H1 (cell line): ENCODE data around the gene CDC42EP1. TPM values are rescaled to one million over a fixed set of nuclear protein-coding genes. Genes with fewer than 3 reads are reported as not detected.
A peak's percentile ranks its signal among the peaks of the same experiment; 100 is the strongest.

ENCODE experiments used
- CTCF ChIA-PET: fragments of 300-600 bp; sonication (Branson Sonifier 250); formaldehyde crosslinking; loops from one replicate; lab custom pipeline; 2021; ENCODE audit not compliant: partially characterized antibody; lab: Charles Lee
- POLR2A ChIA-PET: fragments of 300-600 bp; sonication (Branson Sonifier 250); formaldehyde crosslinking; loops from one replicate; lab custom pipeline; 2021; ENCODE audit warnings: inconsistent platforms; ENCODE audit not compliant: partially characterized antibody; lab: Charles Lee
- DNase-seq, 2 experiments: peaks; one replicate each; pipeline versions ENCODE4 v3.0.0 to v3.0.0-alpha.2; 2010 to 2022; ENCODE audit warnings: low spot score in 2 of 2, low read depth in 1 of 2, mixed read lengths in 1 of 2
- FAIRE-seq: peaks from 2 replicates; lab custom pipeline; 2011; peaks lifted over from hg19 to GRCh38; lab: Jason Lieb, UNC
- H2AFZ ChIP-seq: 2 replicates; pipeline ENCODE4 v1.8.1; 2012; ENCODE audit warnings: low read length, inconsistent platforms
- H2AK5ac ChIP-seq: 2 replicates; pipeline ENCODE4 v1.6.1; 2013; ENCODE audit warnings: low read depth, low read length
- H2BK120ac ChIP-seq: replicated peaks from 2 replicates; pipeline ENCODE3; 2013; ENCODE audit warnings: low read depth, low read length, inconsistent platforms
- H2BK12ac ChIP-seq: 2 replicates; pipeline ENCODE4 v1.6.1; 2013; ENCODE audit warnings: low read depth, low read length
- H2BK15ac ChIP-seq: 2 replicates; pipeline ENCODE4 v1.6.1; 2013; ENCODE audit warnings: low read length
- H2BK20ac ChIP-seq: 2 replicates; pipeline ENCODE4 v1.6.1; 2013; ENCODE audit warnings: low read length
- H2BK5ac ChIP-seq: 2 replicates; pipeline ENCODE4 v1.6.1; 2013; ENCODE audit warnings: low read depth, low read length
- H3K14ac ChIP-seq: 2 replicates; pipeline ENCODE4 v1.6.1; 2013; ENCODE audit warnings: inconsistent platforms; ENCODE audit not compliant: insufficient read length
- H3K18ac ChIP-seq: 2 replicates; pipeline ENCODE4 v1.6.1; 2013; ENCODE audit warnings: low read length; ENCODE audit errors: extremely low read depth
- H3K23ac ChIP-seq: 2 replicates; pipeline ENCODE4 v1.6.1; 2013; ENCODE audit warnings: inconsistent platforms; ENCODE audit not compliant: insufficient read length
- H3K23me2 ChIP-seq: 2 replicates; pipeline ENCODE4 v1.6.1; 2013; ENCODE audit warnings: low read depth, low read length
- H3K27ac ChIP-seq: 2 replicates; pipeline ENCODE4 v1.6.1; 2011; ENCODE audit warnings: low read depth, low read length, inconsistent platforms
- H3K27me3 ChIP-seq, 4 experiments: replicated peaks in 1 of 4; 1 replicate in 1 of 4; 2 replicates in 3 of 4; pipeline versions ENCODE4 v1.6.1 to v1.8.1; 2011 to 2013; ENCODE audit warnings: low read length in 3 of 4, mild to moderate bottlenecking in 3 of 4, inconsistent platforms in 2 of 4, mixed read lengths in 2 of 4, moderate library complexity in 1 of 4; ENCODE audit not compliant: control insufficient read depth in 3 of 4, insufficient read depth in 3 of 4; ENCODE audit errors: extremely low read depth in 1 of 4
- H3K36me3 ChIP-seq, 4 experiments: 2 replicates each; pipeline versions ENCODE4 v1.6.1 to v1.8.1; 2011 to 2013; ENCODE audit warnings: mild to moderate bottlenecking in 4 of 4, low read length in 3 of 4, moderate library complexity in 2 of 4, control low read depth in 1 of 4, inconsistent platforms in 1 of 4; ENCODE audit not compliant: insufficient read depth in 4 of 4, control insufficient read depth in 2 of 4
- H3K4ac ChIP-seq: replicated peaks from 2 replicates; pipeline ENCODE3; 2013; ENCODE audit warnings: low read length, low read depth, mixed read lengths, inconsistent platforms; ENCODE audit not compliant: insufficient read length
- H3K4me1 ChIP-seq, 4 experiments: replicated peaks in 1 of 4; 1 replicate in 1 of 4; 2 replicates in 3 of 4; pipeline versions ENCODE4 v1.6.1 to v1.8.1; 2011 to 2013; ENCODE audit warnings: low read length in 3 of 4, inconsistent platforms in 2 of 4, mixed read lengths in 1 of 4; ENCODE audit not compliant: insufficient read depth in 4 of 4, control insufficient read depth in 3 of 4
- H3K4me2 ChIP-seq, 2 experiments: 2 replicates each; pipeline versions ENCODE4 v1.6.1 to v1.8.1; 2011 to 2013; ENCODE audit warnings: low read depth in 2 of 2, low read length in 2 of 2, control low read depth in 1 of 2, inconsistent platforms in 1 of 2, mild to moderate bottlenecking in 1 of 2; ENCODE audit not compliant: insufficient read depth in 1 of 2
- H3K4me3 ChIP-seq, 4 experiments: fragments of 200-600, 300-600 bp in 1 of 4; sonication (generic), shearing (Covaris generic), sonication (Bioruptor Twin) in 1 of 4; 2 replicates each; pipeline versions ENCODE4 v1.5.1 to v1.8.1; 2011 to 2016; ENCODE audit warnings: low read length in 4 of 4, low read depth in 3 of 4, control low read depth in 2 of 4, inconsistent platforms in 2 of 4, mild to moderate bottlenecking in 2 of 4, mixed read lengths in 1 of 4, moderate library complexity in 1 of 4; ENCODE audit not compliant: insufficient read depth in 2 of 4; ENCODE audit errors: extremely low read depth in 1 of 4
- H3K56ac ChIP-seq: replicated peaks from 2 replicates; pipeline ENCODE3; 2013; ENCODE audit warnings: low read depth, mild to moderate bottlenecking, mixed read lengths, low read length, inconsistent platforms; ENCODE audit not compliant: insufficient read length
- H3K79me1 ChIP-seq: 2 replicates; pipeline ENCODE4 v1.6.1; 2013; ENCODE audit warnings: low read depth, low read length, control low read depth
- H3K79me2 ChIP-seq, 2 experiments: 2 replicates each; pipeline versions ENCODE4 v1.6.1 to v1.8.1; 2012 to 2013; ENCODE audit warnings: low read length in 2 of 2, mild to moderate bottlenecking in 2 of 2, inconsistent platforms in 1 of 2; ENCODE audit not compliant: insufficient read depth in 2 of 2, control insufficient read depth in 1 of 2
- H3K9ac ChIP-seq, 4 experiments: replicated peaks in 1 of 4; 1 replicate in 1 of 4; 2 replicates in 3 of 4; pipeline versions ENCODE4 v1.6.1 to v1.8.1; 2011 to 2013; ENCODE audit warnings: low read depth in 3 of 4, low read length in 3 of 4, control low read depth in 2 of 4, mild to moderate bottlenecking in 2 of 4, moderate library complexity in 2 of 4, inconsistent platforms in 1 of 4; ENCODE audit errors: extremely low read depth in 1 of 4
- H3K9me3 ChIP-seq, 2 experiments: 2 replicates each; pipeline versions ENCODE4 v1.6.1 to v1.8.1; 2012 to 2013; ENCODE audit warnings: mild to moderate bottlenecking in 2 of 2, moderate library complexity in 2 of 2, control low read depth in 1 of 2, inconsistent platforms in 1 of 2, low read depth in 1 of 2, low read length in 1 of 2, mixed read lengths in 1 of 2; ENCODE audit not compliant: insufficient read depth in 2 of 2
- H4K20me1 ChIP-seq, 2 experiments: replicated peaks in 1 of 2; 2 replicates each; pipeline versions ENCODE3 to v1.8.1; 2011 to 2013; ENCODE audit warnings: inconsistent platforms in 2 of 2, low read length in 2 of 2, mild to moderate bottlenecking in 1 of 2; ENCODE audit not compliant: insufficient read depth in 2 of 2, control insufficient read depth in 1 of 2
- H4K5ac ChIP-seq: 2 replicates; pipeline ENCODE4 v1.6.1; 2013; ENCODE audit warnings: low read length, low read depth, mixed read lengths, inconsistent platforms; ENCODE audit not compliant: insufficient read length
- H4K8ac ChIP-seq: 2 replicates; pipeline ENCODE4 v1.8.0; 2013; ENCODE audit warnings: mild to moderate bottlenecking, moderate library complexity, low read length, inconsistent platforms; ENCODE audit not compliant: insufficient read depth; ENCODE audit errors: extremely low read depth
- H4K91ac ChIP-seq: replicated peaks from 2 replicates; pipeline ENCODE3; 2013; ENCODE audit warnings: low read length, mixed read lengths, inconsistent platforms; ENCODE audit not compliant: insufficient read length
- ASH2L ChIP-seq: fragments of 200-600, 300-600 bp; sonication (generic); IDR thresholded peaks from one replicate; pipeline ENCODE4 v1.7.1; 2017; ENCODE audit warnings: low read length
- CBX8 ChIP-seq: fragments of 300-800, 300-1000 bp; sonication (generic); IDR thresholded peaks from 2 replicates; pipeline ENCODE4 v1.7.1; 2016; ENCODE audit warnings: low read depth, low read length, borderline replicate concordance
- CHD2 ChIP-seq: IDR thresholded peaks from 2 replicates; pipeline ENCODE4 v1.6.1; 2012; ENCODE audit warnings: low read length, improper control_type of control experiment
- GTF2F1 ChIP-seq: IDR thresholded peaks from 2 replicates; pipeline ENCODE4 v1.6.1; 2012; ENCODE audit warnings: low read depth, low read length, improper control_type of control experiment, borderline replicate concordance
- JUND ChIP-seq: IDR thresholded peaks from 2 replicates; pipeline ENCODE4 v1.6.1; 2011; ENCODE audit warnings: mild to moderate bottlenecking, improper control_type of control experiment, low read length
- POLR2AphosphoS5 ChIP-seq: IDR thresholded peaks from 2 replicates; pipeline ENCODE4 v1.6.1; 2011; ENCODE audit warnings: low read depth, low read length
- RAD21 ChIP-seq, 2 experiments: IDR thresholded peaks in 1 of 2; conservative IDR thresholded peaks in 1 of 2; 2 replicates each; pipeline ENCODE4 v1.6.1; 2011; ENCODE audit warnings: low read depth in 2 of 2, low read length in 2 of 2, improper control_type of control experiment in 1 of 2, inconsistent platforms in 1 of 2, mild to moderate bottlenecking in 1 of 2, moderate library complexity in 1 of 2
- WGBS, 2 experiments: shearing (Covaris generic) in 1 of 2; methylation state at CpG; one replicate each; pipeline versions ENCODE4 v1.1.6 to v1.1.7; 2013 to 2015; ENCODE audit warnings: low lambda C conversion rate in 2 of 2, mixed read lengths in 2 of 2, inconsistent platforms in 1 of 2, low coverage in 1 of 2, missing lambda C conversion rate in 1 of 2; ENCODE audit not compliant: insufficient replicate concordance in 2 of 2, insufficient coverage in 1 of 2, insufficient read length in 1 of 2; ENCODE audit errors: extremely low coverage in 1 of 2, missing lambda C conversion rate in 1 of 2; 5-methylcytosine and 5-hydroxymethylcytosine counted together
- polyA plus RNA-seq, 7 experiments: library from polyadenylated mRNA; depleted of rRNA in 3 of 7; stranded (reverse) in 5 of 7; unstranded in 2 of 7; fragments of >200 nt in 5 of 7; fragments of 200-250 nt in 2 of 7; gene quantifications; 1 replicate in 5 of 7; 2 replicates in 1 of 7; 4 replicates in 1 of 7; pipeline versions ENCODE4 v1.2.1 to v1.2.3, GENCODE V29; 2011 to 2013; ENCODE audit warnings: missing spikeins in 2 of 7, mixed read lengths in 2 of 7
- total RNA-seq: library from RNA; stranded (reverse); fragmentation: NEBNext Ultra II Directional; extraction: Animal tissue kit (Norgen Biotek cat#: 25700); gene quantifications from 2 replicates; pipeline ENCODE4 v1.2.1, GENCODE V29; 2021

CDC42EP1 gene
- total and polyA plus RNA-seq, 2 of the 8 experiments (the other 6 are each of a cell fraction or from before 2014, with no cell fraction given): 8.3 to 11.2 TPM

GRCh38 chr22:37571992-37572373, 11.7 kb downstream of the CDC42EP1 start:
- CTCF ChIA-PET: interaction anchor here (7.1 to 39.4 kb wide), 3 partner anchors 6 to 27 kb away, joined by 115 to 1347 read pairs (median 185); no protein-coding TSS in a partner anchor
- H3K9ac ChIP-seq: no peak overlapping the region
- 84% methylated on average over 8 of the region's 8 CpGs; no CpG with 5 or more reads in 1 of the 2 experiments for WGBS, 2 experiments

More at GRCh38 chr22:37571992-37572373, 11.7 kb downstream of the CDC42EP1 start:
- no peak for TF ChIP-seq RAD21 (IDR thresholded peaks at IDR 0.05 in 1 of 2, conservative IDR thresholded peaks at IDR 0.05 in 1 of 2; ENCODE audit: low read depth in 2 of 2, low read length in 2 of 2)
- TF ChIP-seq ASH2L: no peak
- no peak for TF ChIP-seq POLR2AphosphoS5
- TF ChIP-seq CHD2: no peak
- TF ChIP-seq GTF2F1: no peak
- TF ChIP-seq CBX8: no peak
- TF ChIP-seq JUND: no peak
- H3K9me3 ChIP-seq: no peaks in the 10 kb centered on the region
- no peaks in the 10 kb centered on the region for H3K23me2 ChIP-seq
- H3K79me2 ChIP-seq: no peaks in the 10 kb centered on the region
- H3K14ac ChIP-seq: no peak overlapping the region
- H4K8ac ChIP-seq: no peak overlapping the region
- peak overlapping the region; percentile 48; the same call in 1 of the 2 replicates for H2BK20ac ChIP-seq
- H3K4me3 ChIP-seq: no peak overlapping the region
- no peak overlapping the region for H2BK15ac ChIP-seq
- H4K5ac ChIP-seq: no peak overlapping the region
- H4K91ac ChIP-seq: no peak overlapping the region
- H3K18ac ChIP-seq: no peak overlapping the region
- H2BK120ac ChIP-seq: no peak overlapping the region
- no peak overlapping the region for H3K27ac ChIP-seq
- DNase-seq (no peak), FAIRE-seq (no peak)
- H2BK12ac ChIP-seq: no peak overlapping the region
- no peaks in the 10 kb centered on the region for H3K79me1 ChIP-seq
- H4K20me1 ChIP-seq: no peaks in the 10 kb centered on the region
- H3K23ac ChIP-seq: no peak overlapping the region
- H3K27me3 ChIP-seq: no peaks in the 10 kb centered on the region; a peak in 1 of 7 replicates
- no peak overlapping the region for H3K4me2 ChIP-seq
- POLR2A ChIA-PET: interaction anchor here (1.4 kb wide), 1 partner anchor 10 kb away, joined by 5 read pairs; no protein-coding TSS in a partner anchor
- no peak overlapping the region for H3K4ac ChIP-seq
- H2AK5ac ChIP-seq: no peak overlapping the region
- H2BK5ac ChIP-seq: no peak overlapping the region
- H2AFZ ChIP-seq: no peak overlapping the region
- peaks cover 7 to 17% (median 16%) of the 10 kb centered on the region in 4 experiments for H3K4me1 ChIP-seq
- no peaks in the 10 kb centered on the region for H3K36me3 ChIP-seq
- H3K56ac ChIP-seq: no peak overlapping the region
